ENCODE results near the gene NOPCHAP1.

NOPCHAP1 gene

GRCh38 chr12:105024928-105025327, 38.8 kb downstream of the NOPCHAP1 start:
- no peak overlapping the region for H2AK5ac ChIP-seq (ENCODE audit: low read length, severe bottlenecking)
- H4K91ac ChIP-seq (ENCODE audit: low read length): no peak overlapping the region
- no peak overlapping the region for H2BK120ac ChIP-seq (ENCODE audit: low read depth, low read length)
- peaks cover 3 to 67% of the 10 kb centered on the region in 2 experiments for H3K36me3 ChIP-seq (ENCODE audit: control insufficient read depth in 1 of 2, insufficient read depth in 2 of 2, low read depth in 1 of 2, low read length in 2 of 2)
- H4K8ac ChIP-seq (ENCODE audit: low read length): no peak overlapping the region
- H3K4me2 ChIP-seq (ENCODE audit: low read length, poor library complexity, severe bottlenecking): no peak overlapping the region
- no peak overlapping the region for H2BK5ac ChIP-seq (ENCODE audit: low read depth, low read length, poor library complexity, severe bottlenecking)
- no peak overlapping the region for H2BK12ac ChIP-seq (ENCODE audit: low read length in 2 of 2)
- no peak overlapping the region for H3K27ac ChIP-seq (ENCODE audit: low read length, poor library complexity, severe bottlenecking)
- H2BK15ac ChIP-seq (ENCODE audit: low read depth, poor library complexity, severe bottlenecking): no peak overlapping the region
- H3K14ac ChIP-seq (ENCODE audit: low read length in 2 of 2): no peak overlapping the region
- H3K9ac ChIP-seq (ENCODE audit: low read length): no peak overlapping the region
- no peak overlapping the region for H2AFZ ChIP-seq (ENCODE audit: low read depth, low read length)
- no peaks in the 10 kb centered on the region for H3K9me3 ChIP-seq (ENCODE audit: control insufficient read depth, low read length)
- no peak overlapping the region for H3K4me3 ChIP-seq (ENCODE audit: insufficient read depth in 1 of 2, low read depth in 1 of 2, low read length in 2 of 2)
- WGBS: 47% methylated on average over 2 of the region's 2 CpGs
- peak; percentile 55 for DNase-seq
- H3K79me1 ChIP-seq (replicated peaks; ENCODE audit: low read length, poor library complexity, severe bottlenecking): no peaks in the 10 kb centered on the region
- H3K18ac ChIP-seq (ENCODE audit: low read depth in 1 of 2, low read length in 2 of 2): no peak overlapping the region
- H3K4me1 ChIP-seq (ENCODE audit: control insufficient read depth, insufficient read depth, low read depth, low read length): no peaks in the 10 kb centered on the region
- H3K4ac ChIP-seq (ENCODE audit: low read depth in 1 of 2, low read length in 2 of 2): no peak overlapping the region
- no peaks in the 10 kb centered on the region for H3K27me3 ChIP-seq (ENCODE audit: control insufficient read depth in 1 of 2, insufficient read depth in 1 of 2, low read length in 2 of 2)
- H3K23ac ChIP-seq (ENCODE audit: low read length in 2 of 2): no peak overlapping the region

- 67% methylated on average over 4 of the region's 5 CpGs for WGBS
- Histone ChIP-seq H3K79me1 (replicated peaks; ENCODE audit: low read length, poor library complexity, severe bottlenecking) (no peaks in the 10 kb centered on the region), H3K18ac (ENCODE audit: low read depth in 1 of 2, low read length in 2 of 2) (no peak overlapping the region), H3K9ac (ENCODE audit: low read length) (peak overlapping the region; percentile 10), H3K27me3 (ENCODE audit: control insufficient read depth in 1 of 2, insufficient read depth in 1 of 2, low read length in 2 of 2) (no peaks in the 10 kb centered on the region), H3K36me3 (ENCODE audit: control insufficient read depth in 1 of 2, insufficient read depth in 2 of 2, low read depth in 1 of 2, low read length in 2 of 2) (peaks cover 3 to 67% of the 10 kb centered on the region in 2 experiments), H3K4me1 (ENCODE audit: control insufficient read depth, insufficient read depth, low read depth, low read length) (no peaks in the 10 kb centered on the region), H2BK120ac (ENCODE audit: low read depth, low read length) (no peak overlapping the region), H4K91ac (ENCODE audit: low read length) (no peak overlapping the region), H3K4me2 (ENCODE audit: low read length, poor library complexity, severe bottlenecking) (no peak overlapping the region), H2BK12ac (ENCODE audit: low read length in 2 of 2) (no peak overlapping the region), H3K4ac (ENCODE audit: low read depth in 1 of 2, low read length in 2 of 2) (no peak overlapping the region), H3K4me3 (ENCODE audit: insufficient read depth in 1 of 2, low read depth in 1 of 2, low read length in 2 of 2) (no peak overlapping the region), H2BK5ac (ENCODE audit: low read depth, low read length, poor library complexity, severe bottlenecking) (no peak overlapping the region), H3K14ac (ENCODE audit: low read length in 2 of 2) (no peak overlapping the region), H4K8ac (ENCODE audit: low read length) (no peak overlapping the region), H2AFZ (ENCODE audit: low read depth, low read length) (no peak overlapping the region), H3K27ac (ENCODE audit: low read length, poor library complexity, severe bottlenecking) (no peak overlapping the region), H3K23ac (ENCODE audit: low read length in 2 of 2) (no peak overlapping the region), H2BK15ac (ENCODE audit: low read depth, poor library complexity, severe bottlenecking) (no peak overlapping the region), H3K9me3 (ENCODE audit: control insufficient read depth, low read length) (no peaks in the 10 kb centered on the region), H2AK5ac (ENCODE audit: low read length, severe bottlenecking) (no peak overlapping the region)
- no peak for DNase-seq
Observed at GRCh38 chr12:105025890-105026289, 39.8 kb downstream of the NOPCHAP1 start.

- Histone ChIP-seq H4K8ac (ENCODE audit: low read length) (no peak overlapping the region), H3K23ac (ENCODE audit: low read length in 2 of 2) (no peak overlapping the region), H2BK120ac (ENCODE audit: low read depth, low read length) (no peak overlapping the region), H3K79me1 (replicated peaks; ENCODE audit: low read length, poor library complexity, severe bottlenecking) (no peaks in the 10 kb centered on the region), H2AFZ (ENCODE audit: low read depth, low read length) (no peak overlapping the region), H3K4ac (ENCODE audit: low read depth in 1 of 2, low read length in 2 of 2) (no peak overlapping the region), H2BK15ac (ENCODE audit: low read depth, poor library complexity, severe bottlenecking) (no peak overlapping the region), H2BK5ac (ENCODE audit: low read depth, low read length, poor library complexity, severe bottlenecking) (no peak overlapping the region), H3K4me3 (ENCODE audit: insufficient read depth in 1 of 2, low read depth in 1 of 2, low read length in 2 of 2) (no peak overlapping the region), H3K4me2 (ENCODE audit: low read length, poor library complexity, severe bottlenecking) (no peak overlapping the region), H3K18ac (ENCODE audit: low read depth in 1 of 2, low read length in 2 of 2) (no peak overlapping the region), H3K4me1 (ENCODE audit: control insufficient read depth, insufficient read depth, low read depth, low read length) (no peaks in the 10 kb centered on the region), H2AK5ac (ENCODE audit: low read length, severe bottlenecking) (no peak overlapping the region), H3K9ac (ENCODE audit: low read length) (no peak overlapping the region), H2BK12ac (ENCODE audit: low read length in 2 of 2) (no peak overlapping the region), H3K27me3 (ENCODE audit: control insufficient read depth in 1 of 2, insufficient read depth in 1 of 2, low read length in 2 of 2) (no peaks in the 10 kb centered on the region), H3K9me3 (ENCODE audit: control insufficient read depth, low read length) (no peaks in the 10 kb centered on the region), H4K91ac (ENCODE audit: low read length) (no peak overlapping the region), H3K14ac (ENCODE audit: low read length in 2 of 2) (no peak overlapping the region), H3K27ac (ENCODE audit: low read length, poor library complexity, severe bottlenecking) (no peak overlapping the region), H3K36me3 (ENCODE audit: control insufficient read depth in 1 of 2, insufficient read depth in 2 of 2, low read depth in 1 of 2, low read length in 2 of 2) (peaks cover 3 to 69% of the 10 kb centered on the region in 2 experiments)
- DNase-seq: peak; percentile 3
- WGBS: no CpG with 5 or more reads among the region's 4 CpGs
Observed at GRCh38 chr12:105026411-105026810, 40.3 kb downstream of the NOPCHAP1 start.

- H2AK5ac ChIP-seq (ENCODE audit: low read length, severe bottlenecking): no peak overlapping the region
- no peak overlapping the region for H3K23ac ChIP-seq (ENCODE audit: low read length in 2 of 2)
- H3K9ac ChIP-seq (ENCODE audit: low read length): no peak overlapping the region
- H3K27ac ChIP-seq (ENCODE audit: low read length, poor library complexity, severe bottlenecking): no peak overlapping the region
- H3K14ac ChIP-seq (ENCODE audit: low read length in 2 of 2): no peak overlapping the region
- no peak overlapping the region for H4K91ac ChIP-seq (ENCODE audit: low read length)
- no peaks in the 10 kb centered on the region for H3K79me1 ChIP-seq (replicated peaks; ENCODE audit: low read length, poor library complexity, severe bottlenecking)
- H3K27me3 ChIP-seq (ENCODE audit: control insufficient read depth in 1 of 2, insufficient read depth in 1 of 2, low read length in 2 of 2): no peaks in the 10 kb centered on the region
- over 99% methylated on average over 7 of the region's 9 CpGs for WGBS
- no peak overlapping the region for H4K8ac ChIP-seq (ENCODE audit: low read length)
- H3K4me2 ChIP-seq (ENCODE audit: low read length, poor library complexity, severe bottlenecking): no peak overlapping the region
- H3K4me3 ChIP-seq (ENCODE audit: insufficient read depth in 1 of 2, low read depth in 1 of 2, low read length in 2 of 2): no peak overlapping the region
- no peak for DNase-seq
- no peak overlapping the region for H2BK120ac ChIP-seq (ENCODE audit: low read depth, low read length)
- no peak overlapping the region for H2AFZ ChIP-seq (ENCODE audit: low read depth, low read length)
- no peak overlapping the region for H3K4ac ChIP-seq (ENCODE audit: low read depth in 1 of 2, low read length in 2 of 2)
- no peak overlapping the region for H3K18ac ChIP-seq (ENCODE audit: low read depth in 1 of 2, low read length in 2 of 2)
- H2BK15ac ChIP-seq (ENCODE audit: low read depth, poor library complexity, severe bottlenecking): no peak overlapping the region
- H3K36me3 ChIP-seq (ENCODE audit: control insufficient read depth in 1 of 2, insufficient read depth in 2 of 2, low read depth in 1 of 2, low read length in 2 of 2): peaks cover 3 to 66% of the 10 kb centered on the region in 2 experiments
- no peak overlapping the region for H2BK12ac ChIP-seq (ENCODE audit: low read length in 2 of 2)
- H3K4me1 ChIP-seq (ENCODE audit: control insufficient read depth, insufficient read depth, low read depth, low read length): no peaks in the 10 kb centered on the region
- no peak overlapping the region for H2BK5ac ChIP-seq (ENCODE audit: low read depth, low read length, poor library complexity, severe bottlenecking)
- H3K9me3 ChIP-seq (ENCODE audit: control insufficient read depth, low read length): no peaks in the 10 kb centered on the region
Observed at GRCh38 chr12:105030820-105031807, 45.0 kb downstream of the NOPCHAP1 start.

Measured in mesenchymal stem cell (in vitro differentiated cells and primary cell).